ENCODE results near the gene OR11H12. TPM values are rescaled to one million over a fixed set of nuclear protein-coding genes. Genes with fewer than 3 reads are reported as not detected.
"Not testable (repeated sequence)": the region's sequence is repeated elsewhere in the genome, so short reads cannot be mapped to it uniquely, and the experiment has no call there.

The OR11H12 gene
- polyA plus RNA-seq, result not detected
- long read RNA-seq, donor 1, result 0 reads
- long read RNA-seq, donor 2, result 0 reads
- long read RNA-seq, donor 3, result 0 reads
- long read RNA-seq, donor 4, result 0 reads
- long read RNA-seq, donor 5, result 0 reads
- long read RNA-seq, donor 6, result 0 reads
- long read RNA-seq, donor 7, result 0 reads
- long read RNA-seq, donor 8, result 0 reads
- long read RNA-seq, donor 9, result 0 reads
- long read RNA-seq, donor 10, result 0 reads
- long read RNA-seq, donor 11, result 0 reads

GRCh38 chr14:18600817-18601216, at the start of gene OR11H12:
OR11H12 (plus strand) TSS chr14:18601117; CDS start chr14:18601117, 0 bp downstream.
- H3K36me3 ChIP-seq (ENCODE audit: control insufficient read depth, insufficient read depth, low read length); H3K27ac ChIP-seq (ENCODE audit: low read length); H3K4me3 ChIP-seq (ENCODE audit: low read length); H3K9me3 ChIP-seq (ENCODE audit: control insufficient read depth, low read depth, low read length); H3K4me1 ChIP-seq (ENCODE audit: control insufficient read depth, insufficient read depth, low read length); H3K27me3 ChIP-seq (ENCODE audit: control insufficient read depth, insufficient read depth, low read length); DNase-seq: not testable (repeated sequence)
- WGBS (ENCODE audit: insufficient coverage, low lambda C conversion rate), result no CpG with 5 or more reads among the region's 3 CpGs

- not testable (repeated sequence) for DNase-seq; H3K4me1 ChIP-seq (ENCODE audit: control insufficient read depth, insufficient read depth, low read length); H3K36me3 ChIP-seq (ENCODE audit: control insufficient read depth, insufficient read depth, low read length); H3K27ac ChIP-seq (ENCODE audit: low read length); H3K4me3 ChIP-seq (ENCODE audit: low read length); H3K27me3 ChIP-seq (ENCODE audit: control insufficient read depth, insufficient read depth, low read length); H3K9me3 ChIP-seq (ENCODE audit: control insufficient read depth, low read depth, low read length)
- WGBS (ENCODE audit: insufficient coverage, low lambda C conversion rate), result no CpG with 5 or more reads among the region's 31 CpGs
These were observed 18.0 kb upstream of the OR11H12 start for GRCh38 chr14:18582908-18583307.

GRCh38 chr14:18626610-18627213, 25.8 kb downstream of the OR11H12 start:
- not testable (repeated sequence) for H3K4me3 ChIP-seq (ENCODE audit: low read length); DNase-seq; H3K4me1 ChIP-seq (ENCODE audit: control insufficient read depth, insufficient read depth, low read length); H3K27me3 ChIP-seq (ENCODE audit: control insufficient read depth, insufficient read depth, low read length); H3K27ac ChIP-seq (ENCODE audit: low read length); H3K9me3 ChIP-seq (ENCODE audit: control insufficient read depth, low read depth, low read length); H3K36me3 ChIP-seq (ENCODE audit: control insufficient read depth, insufficient read depth, low read length)
- WGBS (ENCODE audit: insufficient coverage, low lambda C conversion rate), result no CpG with 5 or more reads among the region's 32 CpGs

- H3K27me3 ChIP-seq (ENCODE audit: control insufficient read depth, insufficient read depth, low read length); H3K4me3 ChIP-seq (ENCODE audit: low read length); H3K36me3 ChIP-seq (ENCODE audit: control insufficient read depth, insufficient read depth, low read length); H3K4me1 ChIP-seq (ENCODE audit: control insufficient read depth, insufficient read depth, low read length); H3K9me3 ChIP-seq (ENCODE audit: control insufficient read depth, low read depth, low read length); DNase-seq; H3K27ac ChIP-seq (ENCODE audit: low read length): not testable (repeated sequence)
- no CpG with 5 or more reads among the region's 11 CpGs for WGBS (ENCODE audit: insufficient coverage, low lambda C conversion rate)
These were observed 35.1 kb downstream of the OR11H12 start for GRCh38 chr14:18636066-18636465.

- H3K36me3 ChIP-seq (ENCODE audit: control insufficient read depth, insufficient read depth, low read length); DNase-seq; H3K27me3 ChIP-seq (ENCODE audit: control insufficient read depth, insufficient read depth, low read length); H3K9me3 ChIP-seq (ENCODE audit: control insufficient read depth, low read depth, low read length); H3K27ac ChIP-seq (ENCODE audit: low read length); H3K4me3 ChIP-seq (ENCODE audit: low read length); H3K4me1 ChIP-seq (ENCODE audit: control insufficient read depth, insufficient read depth, low read length): not testable (repeated sequence)
These were observed 37.1 kb downstream of the OR11H12 start for GRCh38 chr14:18638032-18638431.

- not testable (repeated sequence) for H3K4me3 ChIP-seq (ENCODE audit: low read length); H3K36me3 ChIP-seq (ENCODE audit: control insufficient read depth, insufficient read depth, low read length); H3K9me3 ChIP-seq (ENCODE audit: control insufficient read depth, low read depth, low read length); H3K27me3 ChIP-seq (ENCODE audit: control insufficient read depth, insufficient read depth, low read length); DNase-seq; H3K27ac ChIP-seq (ENCODE audit: low read length); H3K4me1 ChIP-seq (ENCODE audit: control insufficient read depth, insufficient read depth, low read length)
- 0% methylated on average over 1 of the region's 4 CpGs for WGBS (ENCODE audit: insufficient coverage, low lambda C conversion rate)
These were observed 37.9 kb downstream of the OR11H12 start for GRCh38 chr14:18638785-18639184.

GRCh38 chr14:18646075-18646730, 45.3 kb downstream of the OR11H12 start:
- not testable (repeated sequence) for H3K4me3 ChIP-seq (ENCODE audit: low read length); H3K9me3 ChIP-seq (ENCODE audit: control insufficient read depth, low read depth, low read length); H3K36me3 ChIP-seq (ENCODE audit: control insufficient read depth, insufficient read depth, low read length); H3K4me1 ChIP-seq (ENCODE audit: control insufficient read depth, insufficient read depth, low read length); DNase-seq; H3K27me3 ChIP-seq (ENCODE audit: control insufficient read depth, insufficient read depth, low read length); H3K27ac ChIP-seq (ENCODE audit: low read length)
- no CpG with 5 or more reads among the region's 45 CpGs for WGBS (ENCODE audit: insufficient coverage, low lambda C conversion rate)

Data from large intestine (tissue), 12 donors.